Prostate gland (tissue), 2 donors: ENCODE data around the gene MGAT5.

ENCODE experiments used
- POLR2A ChIP-seq: fragments of 450-650 bp; IDR thresholded peaks from one replicate; pipeline ENCODE4 v1.6.1; 2016; ENCODE audit warnings: antibody characterized with exemption, mild to moderate bottlenecking
- POLR2AphosphoS5 ChIP-seq: sonication (generic); formaldehyde crosslinking; IDR thresholded peaks from one replicate; pipeline ENCODE4 v1.6.1; 2017; ENCODE audit warnings: antibody characterized with exemption
- TF ChIP-seq, protein P1 (sequence below), 4 experiments: fragments of 200-600 bp in 2 of 4; fragments of 450-650 bp in 2 of 4; sonication (generic) in 2 of 4; IDR thresholded peaks; 1 replicate in 3 of 4; 2 replicates in 1 of 4; pipeline ENCODE4 v1.5.1; 2016 to 2019; ENCODE audit warnings: antibody characterized with exemption in 4 of 4, mild to moderate bottlenecking in 2 of 4, moderate library complexity in 2 of 4

DNA sequence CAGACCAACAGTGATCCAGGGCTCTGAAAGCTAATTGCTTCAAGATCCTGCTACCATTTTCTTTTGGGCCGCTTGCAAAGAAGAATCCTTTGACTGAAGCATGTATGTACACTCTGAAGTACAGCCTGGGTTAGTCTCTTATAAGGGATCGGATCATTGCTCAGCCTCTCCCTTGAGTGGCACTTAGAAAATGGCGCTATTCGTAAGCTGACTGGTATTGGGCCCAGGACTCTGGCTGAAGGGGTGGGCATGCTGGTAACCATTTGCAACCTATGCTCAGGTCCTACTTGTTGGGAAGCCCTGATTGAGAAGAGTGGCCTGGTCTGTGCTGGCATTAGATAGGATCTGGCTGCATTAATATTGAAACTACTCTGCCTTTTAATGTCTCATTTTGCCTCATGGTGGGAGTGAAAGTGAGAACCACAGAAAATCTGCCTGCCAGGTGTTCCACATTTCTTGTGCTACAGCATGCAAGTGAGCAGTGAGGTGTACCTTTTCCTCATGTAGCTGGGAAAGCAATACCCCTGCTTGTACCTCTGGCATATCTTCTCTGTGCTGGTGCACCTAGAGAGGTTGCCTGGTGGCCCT is 661 bp upstream of the MGAT5 start:
- TF ChIP-seq POLR2A = no peak
- TF ChIP-seq, protein P1, sequence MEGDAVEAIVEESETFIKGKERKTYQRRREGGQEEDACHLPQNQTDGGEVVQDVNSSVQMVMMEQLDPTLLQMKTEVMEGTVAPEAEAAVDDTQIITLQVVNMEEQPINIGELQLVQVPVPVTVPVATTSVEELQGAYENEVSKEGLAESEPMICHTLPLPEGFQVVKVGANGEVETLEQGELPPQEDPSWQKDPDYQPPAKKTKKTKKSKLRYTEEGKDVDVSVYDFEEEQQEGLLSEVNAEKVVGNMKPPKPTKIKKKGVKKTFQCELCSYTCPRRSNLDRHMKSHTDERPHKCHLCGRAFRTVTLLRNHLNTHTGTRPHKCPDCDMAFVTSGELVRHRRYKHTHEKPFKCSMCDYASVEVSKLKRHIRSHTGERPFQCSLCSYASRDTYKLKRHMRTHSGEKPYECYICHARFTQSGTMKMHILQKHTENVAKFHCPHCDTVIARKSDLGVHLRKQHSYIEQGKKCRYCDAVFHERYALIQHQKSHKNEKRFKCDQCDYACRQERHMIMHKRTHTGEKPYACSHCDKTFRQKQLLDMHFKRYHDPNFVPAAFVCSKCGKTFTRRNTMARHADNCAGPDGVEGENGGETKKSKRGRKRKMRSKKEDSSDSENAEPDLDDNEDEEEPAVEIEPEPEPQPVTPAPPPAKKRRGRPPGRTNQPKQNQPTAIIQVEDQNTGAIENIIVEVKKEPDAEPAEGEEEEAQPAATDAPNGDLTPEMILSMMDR (IDR thresholded peaks at IDR 0.05) = no peak
- TF ChIP-seq POLR2AphosphoS5 = no peak
